Esophagus (tissue), 2 donors: ENCODE data around the gene GALNT18. TPM values are rescaled to one million over a fixed set of nuclear protein-coding genes. Genes with fewer than 3 reads are reported as not detected.

Experiments
- H3K27ac ChIP-seq, 2 donors: one replicate each; pipeline ENCODE4 v1.5.1; 2013; ENCODE audit warnings: low read depth in 2 of 2, mild to moderate bottlenecking in 2 of 2, inconsistent platforms in 1 of 2, low read length in 1 of 2, moderate library complexity in 1 of 2
- H3K27me3 ChIP-seq, 2 donors: one replicate each; pipeline ENCODE4 v1.6.1; 2013; ENCODE audit warnings: low read length in 2 of 2, control low read depth in 1 of 2, mild to moderate bottlenecking in 1 of 2; ENCODE audit not compliant: insufficient read depth in 2 of 2, control insufficient read depth in 1 of 2
- H3K36me3 ChIP-seq, 2 donors: one replicate each; pipeline ENCODE4 v1.6.1; 2013; ENCODE audit warnings: low read length in 1 of 2; ENCODE audit not compliant: control insufficient read depth in 2 of 2, insufficient read depth in 2 of 2
- H3K4me1 ChIP-seq, 2 donors: one replicate each; pipeline ENCODE4 v1.6.1; 2013; ENCODE audit warnings: low read length in 1 of 2; ENCODE audit not compliant: control insufficient read depth in 2 of 2, insufficient read depth in 2 of 2
- H3K4me3 ChIP-seq, 2 donors: one replicate each; pipeline ENCODE4 v1.5.1; 2013; ENCODE audit warnings: low read length in 2 of 2, mild to moderate bottlenecking in 2 of 2, low read depth in 1 of 2, moderate library complexity in 1 of 2
- H3K9me3 ChIP-seq, 2 donors: one replicate each; pipeline ENCODE4 v1.6.1; 2013; ENCODE audit warnings: mild to moderate bottlenecking in 2 of 2, low read depth in 1 of 2, low read length in 1 of 2, moderate library complexity in 1 of 2; ENCODE audit not compliant: control insufficient read depth in 2 of 2, insufficient read depth in 1 of 2
- WGBS, 2 donors: extraction: QIAGEN DNeasy Blood & Tissue Kit; methylation state at CpG; one replicate each; pipeline ENCODE4 v1.1.7; 2013; 5-methylcytosine and 5-hydroxymethylcytosine counted together
- polyA plus RNA-seq, 2 donors: library from polyadenylated mRNA; stranded (reverse); fragments of 200-250 nt; gene quantifications; one replicate each; pipeline ENCODE4 v1.2.3, GENCODE V29; 2013
- donor health status: healthy with polysubstance abuse.
- donor health status: Bipolar disorder and iron deficiency.

Gene GALNT18
- polyA plus RNA-seq, 2 donors: 2.2 to 5.8 TPM

GRCh38 chr11:11292839-11293238 lies 329.0 kb downstream of the GALNT18 start:
- WGBS, 2 donors: 88 to 90% methylated on average over 12 of the region's 12 CpGs
- Histone ChIP-seq H3K36me3 (no peaks in the 10 kb centered on the region), H3K4me3 (no peak overlapping the region), H3K9me3 (no peaks in the 10 kb centered on the region), H3K27me3 (no peaks in the 10 kb centered on the region), H3K4me1 (no peaks in the 10 kb centered on the region), H3K27ac (no peak overlapping the region)

- no peaks in the 10 kb centered on the region for H3K27me3 ChIP-seq
- no peak overlapping the region for H3K27ac ChIP-seq
- WGBS, 2 donors: 67 to 85% methylated on average over 5 of the region's 5 CpGs
- no peaks in the 10 kb centered on the region for H3K4me1 ChIP-seq
- no peaks in the 10 kb centered on the region for H3K36me3 ChIP-seq
- H3K9me3 ChIP-seq: no peaks in the 10 kb centered on the region
- H3K4me3 ChIP-seq: no peak overlapping the region
Measured at GRCh38 chr11:11291041-11292015, 330.5 kb downstream of the GALNT18 start.

DNA sequence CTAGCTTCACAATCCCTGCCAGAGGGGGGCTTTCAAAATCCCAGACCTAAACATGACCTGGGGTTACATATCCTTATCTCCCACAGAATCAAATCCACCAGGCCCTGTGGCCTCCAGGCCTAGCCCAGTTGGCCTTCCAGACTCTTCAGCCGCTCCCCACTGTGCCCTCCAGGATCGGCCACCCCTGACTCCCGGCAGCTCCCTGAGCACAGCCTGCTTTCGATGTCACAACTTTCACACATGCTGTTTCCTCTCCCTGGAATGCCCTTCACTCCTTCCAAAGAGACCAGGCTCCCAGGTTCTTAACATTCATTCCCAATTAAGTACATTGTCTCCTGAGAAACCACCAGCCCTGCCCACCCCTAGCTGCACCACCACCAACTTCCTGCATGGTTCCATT lies 331.5 kb downstream of the GALNT18 start:
- Histone ChIP-seq H3K4me1 (no peaks in the 10 kb centered on the region), H3K36me3 (no peaks in the 10 kb centered on the region)
- 92 to 95% methylated on average over 4 of the region's 4 CpGs for WGBS, 2 donors

GRCh38 chr11:11289669-11290068 lies 332.1 kb downstream of the GALNT18 start:
- no peaks in the 10 kb centered on the region for H3K27me3 ChIP-seq
- H3K4me1 ChIP-seq: no peaks in the 10 kb centered on the region
- WGBS, 2 donors: 89 to 100% methylated on average over 1 of the region's 1 CpG
- H3K27ac ChIP-seq: no peak overlapping the region
- H3K4me3 ChIP-seq: no peak overlapping the region
- H3K9me3 ChIP-seq: no peaks in the 10 kb centered on the region
- H3K36me3 ChIP-seq: no peaks in the 10 kb centered on the region

More for the DNA sequence above, 331.5 kb downstream of the GALNT18 start:
- H3K27me3 ChIP-seq: no peaks in the 10 kb centered on the region
- H3K27ac ChIP-seq: no peak overlapping the region
- no peak overlapping the region for H3K4me3 ChIP-seq
- no peaks in the 10 kb centered on the region for H3K9me3 ChIP-seq

DNA sequence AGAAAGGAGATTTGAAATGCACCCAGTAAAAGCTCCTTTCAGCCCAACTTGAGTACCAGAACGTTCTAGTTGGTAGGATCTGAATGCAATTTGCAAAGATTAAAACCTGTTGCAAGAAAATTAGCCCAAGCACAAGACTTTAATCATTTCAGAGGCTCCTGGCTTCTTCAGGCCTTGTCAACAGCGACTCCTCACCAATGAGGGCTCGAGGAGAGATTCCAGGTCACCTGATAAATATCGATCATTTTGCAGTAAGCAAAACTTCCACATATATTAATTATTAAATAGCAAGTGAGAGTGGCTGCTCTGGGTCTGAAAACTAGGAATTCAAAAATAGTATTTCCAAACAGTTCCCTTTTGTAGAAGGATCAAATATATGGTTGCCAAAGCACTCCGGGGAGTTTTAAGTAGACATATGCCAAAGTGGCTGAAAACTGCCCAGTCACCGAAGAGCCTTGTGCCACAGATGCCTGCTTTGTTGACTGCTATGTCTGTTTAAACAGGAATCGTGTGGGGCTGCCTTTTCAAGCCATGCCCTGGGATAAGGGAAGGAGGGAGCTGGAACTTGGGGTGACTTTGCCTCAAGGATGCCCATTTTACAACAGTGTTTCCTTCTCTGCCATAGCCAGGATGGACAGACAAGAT lies 332.7 kb downstream of the GALNT18 start:
- H3K27me3 ChIP-seq: no peaks in the 10 kb centered on the region
- 69 to 87% methylated on average over 7 of the region's 7 CpGs for WGBS, 2 donors
- H3K9me3 ChIP-seq: no peaks in the 10 kb centered on the region
- H3K4me1 ChIP-seq: no peaks in the 10 kb centered on the region
- H3K27ac ChIP-seq: no peak overlapping the region
- H3K4me3 ChIP-seq: no peak overlapping the region
- H3K36me3 ChIP-seq: no peaks in the 10 kb centered on the region

- WGBS, 2 donors: 55 to 60% methylated on average over 4 of the region's 4 CpGs
- Histone ChIP-seq H3K9me3 (no peaks in the 10 kb centered on the region), H3K27ac (no peak overlapping the region), H3K27me3 (no peaks in the 10 kb centered on the region), H3K4me3 (no peak overlapping the region), H3K36me3 (no peaks in the 10 kb centered on the region), H3K4me1 (no peaks in the 10 kb centered on the region)
Measured at GRCh38 chr11:11284481-11284880, 337.3 kb downstream of the GALNT18 start.

DNA sequence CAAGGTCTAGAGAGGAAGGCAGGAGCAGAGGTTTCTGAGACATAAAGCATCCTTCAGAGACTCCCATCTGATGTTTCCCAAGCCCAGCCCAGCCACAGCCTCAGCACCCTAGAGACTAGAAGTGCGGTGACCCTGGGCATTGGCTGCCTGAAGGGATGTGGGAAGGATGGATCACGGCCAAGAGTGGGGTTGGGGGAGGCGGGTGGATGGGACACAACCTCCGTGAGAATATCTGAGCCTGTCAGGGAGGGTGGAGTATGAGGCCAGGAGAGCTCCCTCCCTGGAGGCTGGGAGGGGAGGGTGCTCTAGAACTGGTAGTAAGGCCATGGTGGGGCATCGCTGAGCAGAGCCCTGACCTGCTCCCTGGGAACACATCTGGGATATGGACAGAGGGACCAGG lies 340.2 kb downstream of the GALNT18 start:
- 72 to 83% methylated on average over 5 of the region's 5 CpGs for WGBS, 2 donors

DNA sequence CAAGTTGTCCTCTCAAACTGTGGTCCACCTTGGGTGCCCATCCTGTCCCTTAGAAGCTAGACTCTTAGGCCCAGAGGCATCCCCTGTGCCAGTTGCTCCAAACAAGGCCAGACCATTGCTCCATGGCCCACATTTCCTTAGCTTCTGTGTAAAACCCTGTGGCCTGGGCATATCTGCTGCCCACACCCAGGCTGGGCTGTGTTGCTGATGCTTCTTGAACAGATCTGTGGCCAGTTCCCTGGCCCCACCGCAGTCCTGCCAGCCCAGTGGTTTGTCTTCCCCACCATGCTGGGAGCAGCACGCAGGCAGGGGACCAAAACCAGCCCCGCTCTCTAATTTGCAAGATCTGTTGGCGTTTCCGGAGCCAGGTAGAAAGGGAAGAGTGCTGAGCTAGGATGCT lies 341.0 kb downstream of the GALNT18 start:
- Histone ChIP-seq H3K36me3 (no peaks in the 10 kb centered on the region), H3K9me3 (no peaks in the 10 kb centered on the region), H3K4me3 (no peak overlapping the region), H3K27ac (no peak overlapping the region), H3K4me1 (no peaks in the 10 kb centered on the region), H3K27me3 (no peaks in the 10 kb centered on the region)
- WGBS, 2 donors: 92 to 96% methylated on average over 5 of the region's 5 CpGs

More for the DNA sequence above, 340.2 kb downstream of the GALNT18 start:
- no peak overlapping the region for H3K4me3 ChIP-seq
- H3K27ac ChIP-seq: no peak overlapping the region
- no peaks in the 10 kb centered on the region for H3K9me3 ChIP-seq
- H3K27me3 ChIP-seq: no peaks in the 10 kb centered on the region
- H3K36me3 ChIP-seq: no peaks in the 10 kb centered on the region
- no peaks in the 10 kb centered on the region for H3K4me1 ChIP-seq

DNA sequence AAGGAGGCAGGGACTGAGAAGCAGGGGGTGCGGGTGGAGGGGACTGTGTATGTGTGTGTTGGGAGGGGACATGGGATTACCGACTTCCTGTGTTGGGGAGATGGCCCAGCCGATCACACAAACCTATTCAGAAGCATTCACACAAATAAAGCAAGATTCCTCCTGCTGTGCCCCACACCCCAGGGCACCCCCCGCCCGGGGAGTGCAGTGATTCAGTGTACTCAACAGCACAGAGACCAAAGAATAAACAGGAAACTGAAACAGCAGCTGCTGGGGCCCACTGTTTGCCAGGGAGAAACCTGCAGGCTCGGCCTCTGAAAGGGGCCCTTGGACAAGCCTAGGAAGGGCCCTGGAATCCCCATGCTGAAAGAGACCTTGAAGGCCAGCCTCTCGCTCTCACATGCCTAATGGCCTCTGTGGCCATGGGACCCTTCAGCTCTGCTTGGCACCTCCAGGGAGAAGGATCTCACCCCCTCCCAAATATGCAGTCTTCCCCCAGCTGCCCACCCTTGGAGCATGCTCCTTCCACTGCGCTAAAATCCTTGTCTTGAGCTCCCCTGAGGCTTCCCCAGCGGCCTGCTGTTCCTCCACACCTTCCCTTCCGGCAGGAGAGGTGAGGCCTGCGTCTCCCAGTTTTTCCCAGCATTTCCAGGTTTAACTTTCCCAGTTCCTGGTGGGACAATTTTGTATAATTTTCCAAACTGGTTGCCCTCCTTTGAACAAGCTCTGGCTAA lies 341.7 kb downstream of the GALNT18 start:
- 70 to 72% methylated on average over 11 of the region's 11 CpGs for WGBS, 2 donors
- Histone ChIP-seq H3K36me3 (no peaks in the 10 kb centered on the region), H3K27ac (no peak overlapping the region), H3K4me3 (no peak overlapping the region), H3K9me3 (no peaks in the 10 kb centered on the region), H3K27me3 (no peaks in the 10 kb centered on the region), H3K4me1 (no peaks in the 10 kb centered on the region)
